SKM-1 (cell line): Measurements from ENCODE around the gene NEDD8.
A peak's percentile ranks its signal among the peaks of the same experiment; 100 is the strongest.
"Not testable (repeated sequence)": the region's sequence is repeated elsewhere in the genome, so short reads cannot be mapped to it uniquely, and the experiment has no call there.

Experiments
- DNase-seq: peaks from one replicate; lab custom pipeline; 2025; ENCODE audit not compliant: unreplicated experiment; lab: John Stamatoyannopoulos, UW

NEDD8 gene

GRCh38 chr14:24249230-24250021 is 17.3 kb upstream of the NEDD8 start:
- DNase-seq = no peak

GRCh38 chr14:24247422-24247821 is 15.3 kb upstream of the NEDD8 start:
- no peak for DNase-seq

GRCh38 chr14:24246765-24247212 is 14.6 kb upstream of the NEDD8 start:
- no peak for DNase-seq

GRCh38 chr14:24245350-24245749 is 13.2 kb upstream of the NEDD8 start:
- DNase-seq = not testable (repeated sequence)

- DNase-seq = no peak
These were observed 11.2 kb upstream of the NEDD8 start for GRCh38 chr14:24243336-24243836.

- peak; percentile 68 for DNase-seq
These were observed 9.8 kb upstream of the NEDD8 start for GRCh38 chr14:24241829-24242443.

GRCh38 chr14:24240110-24240918 is 8.1 kb upstream of the NEDD8 start:
- DNase-seq = no peak

GRCh38 chr14:24238527-24239037 is 6.4 kb upstream of the NEDD8 start:
- no peak for DNase-seq

GRCh38 chr14:24238123-24238522 is 6.0 kb upstream of the NEDD8 start:
- no peak for DNase-seq

GRCh38 chr14:24237463-24237955 is 5.3 kb upstream of the NEDD8 start:
- DNase-seq = no peak

- DNase-seq = no peak
These were observed 4.7 kb upstream of the NEDD8 start for GRCh38 chr14:24236689-24237462.

- DNase-seq = no peak
These were observed 3.9 kb upstream of the NEDD8 start for GRCh38 chr14:24235804-24236688.

- DNase-seq = no peak
These were observed 2.2 kb upstream of the NEDD8 start for GRCh38 chr14:24234095-24235005.

GRCh38 chr14:24233538-24233866 is 1.3 kb upstream of the NEDD8 start:
- DNase-seq = no peak

- DNase-seq = no peak
These were observed 724 bp upstream of the NEDD8 start, which contains the start of gene GMPR2 for GRCh38 chr14:24232645-24233537. TSS of gene GMPR2 (plus strand) at chr14:24232929. CDS start at chr14:24233254, 325 bp downstream.

- no peak for DNase-seq
These were observed 675 bp downstream of the NEDD8 start for GRCh38 chr14:24231263-24232120.
